Measurements from ENCODE around the gene WDR77.

Gene WDR77

GRCh38 chr1:111448918-111449702 lies at the start of gene WDR77, which contains the start of gene ATP5PB:
WDR77 (minus strand) TSS chr1:111449256; CDS start chr1:111449169, 87 bp downstream.
ATP5PB (plus strand) TSS chr1:111449464; CDS start chr1:111449542, 78 bp downstream.
- H3K27ac Mint-ChIP-seq = peak within 1 kb of the TSS; percentile 89 to 99 (median 98)
- no peaks in the 10 kb centered on the region for H3K9me3 Mint-ChIP-seq
- peak within 1 kb of the TSS; percentile 99 to 100 (median 99) for H3K4me3 Mint-ChIP-seq
- H3K36me3 Mint-ChIP-seq (ENCODE audit: low read depth) = peaks cover 34% of the 10 kb centered on the region
- TF ChIP-seq CTCF (IDR thresholded peaks at IDR 0.05; ENCODE audit: unreplicated experiment in 3 of 3) = no peak
- peaks cover 48% of the 10 kb centered on the region for H3K4me1 Mint-ChIP-seq
- no peaks in the 10 kb centered on the region for H3K27me3 Mint-ChIP-seq (ENCODE audit: low read depth)

DNA sequence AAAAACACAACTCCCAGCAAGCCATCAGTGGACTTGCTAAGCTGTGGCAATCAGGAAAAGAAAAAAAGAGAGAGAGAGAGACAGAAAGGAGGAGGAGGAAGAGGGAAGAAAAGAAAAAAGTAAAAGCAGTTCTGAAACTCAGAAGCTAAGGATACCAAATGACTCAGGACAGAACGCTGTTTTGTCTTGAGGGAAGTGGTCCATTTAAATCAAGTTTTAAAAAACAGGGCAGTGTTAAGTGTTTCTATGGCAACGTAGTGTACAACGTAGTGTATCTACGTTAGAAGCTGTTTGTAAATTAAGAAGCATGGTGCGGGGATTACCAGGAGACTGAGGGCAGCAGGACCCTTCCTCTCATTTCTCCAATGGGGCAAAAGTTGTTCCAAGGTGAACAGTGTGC lies 48.5 kb upstream of the WDR77 start:
- Mint-ChIP-seq H3K27ac (no peak overlapping the region), H3K4me3 (no peak overlapping the region), H3K4me1 (no peaks in the 10 kb centered on the region), H3K9me3 (peaks cover 5% of the 10 kb centered on the region), H3K36me3 (ENCODE audit: low read depth) (no peaks in the 10 kb centered on the region), H3K27me3 (ENCODE audit: low read depth) (peaks cover 20% of the 10 kb centered on the region)
- no peak for TF ChIP-seq CTCF (IDR thresholded peaks at IDR 0.05; ENCODE audit: unreplicated experiment in 3 of 3)

DNA sequence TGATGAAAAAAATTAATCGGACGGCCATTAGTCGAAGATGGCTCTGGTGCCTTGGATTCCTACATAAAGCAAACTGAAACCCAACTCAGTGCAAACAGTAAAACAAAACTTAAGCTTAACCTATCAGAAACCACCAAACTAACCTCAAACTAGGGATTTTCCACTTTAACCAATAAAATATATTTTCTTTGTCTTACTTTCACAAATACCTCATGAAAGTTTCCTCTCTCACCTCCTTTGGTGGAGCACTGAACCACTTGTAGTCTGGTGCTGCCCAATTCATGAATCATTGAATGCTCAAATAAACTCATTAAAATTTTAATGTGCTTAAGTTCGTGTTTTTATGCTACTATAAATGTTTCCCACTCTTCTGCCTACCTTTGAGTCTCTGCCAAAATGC lies 47.3 kb upstream of the WDR77 start:
- H3K4me1 Mint-ChIP-seq = no peaks in the 10 kb centered on the region

DNA sequence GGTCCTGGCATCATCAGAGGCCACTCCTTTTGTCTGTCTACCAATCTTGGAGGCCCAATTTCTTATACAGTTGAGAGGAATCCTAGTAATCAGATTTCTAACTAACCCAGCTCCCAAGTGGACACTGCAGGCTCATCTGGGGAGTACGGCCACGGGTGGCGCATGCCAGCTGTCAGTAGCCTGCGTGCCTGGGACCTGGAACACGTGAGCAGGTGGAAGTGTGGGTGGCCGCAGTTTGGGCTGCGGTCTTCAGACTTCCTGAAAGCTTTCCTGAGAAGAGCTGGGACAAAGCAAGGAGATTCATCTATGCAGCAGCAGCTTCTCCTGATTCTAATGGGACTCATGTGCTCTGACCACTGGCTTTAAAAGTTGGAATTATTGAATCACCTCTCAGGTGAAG lies 42.0 kb upstream of the WDR77 start:
- Mint-ChIP-seq H3K27me3 (ENCODE audit: low read depth) (peaks cover 10% of the 10 kb centered on the region), H3K4me1 (no peaks in the 10 kb centered on the region), H3K36me3 (ENCODE audit: low read depth) (no peaks in the 10 kb centered on the region), H3K27ac (no peak overlapping the region), H3K4me3 (no peak overlapping the region), H3K9me3 (peaks cover 5% of the 10 kb centered on the region)
- no peak for TF ChIP-seq CTCF (IDR thresholded peaks at IDR 0.05; ENCODE audit: unreplicated experiment in 3 of 3)

More for the DNA sequence above, 47.3 kb upstream of the WDR77 start:
- no peak for TF ChIP-seq CTCF (IDR thresholded peaks at IDR 0.05; ENCODE audit: unreplicated experiment in 3 of 3)
- H3K4me3 Mint-ChIP-seq = no peak overlapping the region
- peaks cover 20% of the 10 kb centered on the region for H3K27me3 Mint-ChIP-seq (ENCODE audit: low read depth)
- H3K9me3 Mint-ChIP-seq = peaks cover 5% of the 10 kb centered on the region
- no peak overlapping the region for H3K27ac Mint-ChIP-seq
- no peaks in the 10 kb centered on the region for H3K36me3 Mint-ChIP-seq (ENCODE audit: low read depth)

- Mint-ChIP-seq H3K9me3 (peaks cover 5% of the 10 kb centered on the region), H3K27ac (no peak overlapping the region), H3K4me1 (no peaks in the 10 kb centered on the region), H3K36me3 (ENCODE audit: low read depth) (no peaks in the 10 kb centered on the region), H3K27me3 (ENCODE audit: low read depth) (peaks cover 10% of the 10 kb centered on the region), H3K4me3 (no peak overlapping the region)
- TF ChIP-seq CTCF (IDR thresholded peaks at IDR 0.05; ENCODE audit: unreplicated experiment in 3 of 3) = no peak
Observed at GRCh38 chr1:111490220-111490619, 41.2 kb upstream of the WDR77 start.

DNA sequence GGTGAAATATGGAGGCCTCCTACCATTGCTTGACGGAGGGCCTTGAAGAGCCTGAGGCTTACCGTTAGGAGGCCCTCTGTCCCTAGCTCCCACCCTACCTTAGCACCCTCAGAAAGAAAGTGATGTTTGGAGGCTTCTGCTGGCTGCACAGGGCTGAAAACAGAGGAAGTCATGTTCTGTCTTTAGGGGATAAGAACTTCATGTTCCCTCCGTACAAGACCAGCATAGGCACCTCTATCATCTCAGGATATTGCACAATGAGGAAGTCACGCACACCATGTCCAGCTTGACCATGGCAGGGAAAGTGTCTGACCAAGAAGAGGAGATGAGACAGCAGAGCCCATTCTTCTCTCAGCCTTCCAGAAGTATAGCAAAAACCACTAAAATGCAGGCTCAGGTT lies 40.5 kb upstream of the WDR77 start:
- H3K4me1 Mint-ChIP-seq = no peaks in the 10 kb centered on the region
- peaks cover 5% of the 10 kb centered on the region for H3K9me3 Mint-ChIP-seq
- no peak overlapping the region for H3K4me3 Mint-ChIP-seq
- H3K27me3 Mint-ChIP-seq (ENCODE audit: low read depth) = peaks cover 10% of the 10 kb centered on the region
- TF ChIP-seq CTCF (IDR thresholded peaks at IDR 0.05; ENCODE audit: unreplicated experiment in 3 of 3) = no peak
- no peaks in the 10 kb centered on the region for H3K36me3 Mint-ChIP-seq (ENCODE audit: low read depth)
- no peak overlapping the region for H3K27ac Mint-ChIP-seq

All from nephron (organoid).